Mucosa of descending colon (tissue), 3 donors: ENCODE results near the gene HDAC9. TPM values are rescaled to one million over a fixed set of nuclear protein-coding genes. Genes with fewer than 3 reads are reported as not detected.

Experiments used
- ATAC-seq: fragments of 200-7000 bp; cut with Tn5 transposase; one replicate; pipeline ENCODE4 v1.9.1; 2020; ENCODE audit warnings: mild to moderate bottlenecking, moderate library complexity
- DNase-seq, 3 donors: peaks; one replicate each; pipeline ENCODE4 v3.0.0-alpha.2; 2020
- H3K36me3 ChIP-seq: fragments of 200-600 bp; one replicate; pipeline ENCODE4 v1.8.0; 2021; ENCODE audit warnings: low read depth, mild to moderate bottlenecking
- H3K4me1 ChIP-seq: fragments of 200-600 bp; one replicate; pipeline ENCODE4 v1.8.0; 2021; ENCODE audit warnings: low read depth, mild to moderate bottlenecking
- H3K4me3 ChIP-seq: fragments of 200-600 bp; one replicate; pipeline ENCODE4 v1.8.0; 2021; ENCODE audit warnings: mild to moderate bottlenecking
- H3K9me3 ChIP-seq: fragments of 200-600 bp; one replicate; pipeline ENCODE4 v1.8.0; 2021; ENCODE audit warnings: mild to moderate bottlenecking
- CTCF ChIP-seq: fragments of 200-600 bp; IDR thresholded peaks from one replicate; pipeline ENCODE4 v1.8.0; 2022; ENCODE audit warnings: antibody characterized with exemption, mild to moderate bottlenecking
- intact Hi-C, 2 donors: fragments of 100-400 bp; cut with DNase I in 1 of 2; cut with micrococcal nuclease in 1 of 2; formaldehyde crosslinking; loops; one replicate each; pipeline versions ENCODE4 v1.11.0 to v1.11.1; 2022; cut with DNase I, micrococcal nuclease
- total RNA-seq, 3 donors: library from RNA; stranded (reverse); fragmentation: NEBNext Ultra II Directional in 2 of 3; extraction: Animal tissue kit (Norgen Biotek cat#: 25700) in 2 of 3; gene quantifications; one replicate each; pipeline versions ENCODE4 v1.2.1 to v1.2.4, GENCODE V29; 2021 to 2023
- donor health status: DM: no; HTN: no; CAD: no; lungs with moderate emphysema.
- donor health status: DM: no; HTN: no; CAD: no.
- donor health status: DM: no; HTN: yes; CAD: no.

The HDAC9 gene
- total RNA-seq, 3 donors from 2014 or later, result 16.0 to 20.4 (median 17.5) TPM

- no peak for ATAC-seq
- no peaks in the 10 kb centered on the region for H3K36me3 ChIP-seq
- DNase-seq, result no peak
- H3K9me3 ChIP-seq, result no peaks in the 10 kb centered on the region
- TF ChIP-seq CTCF, result no peak
- intact Hi-C loops, result no loop called here
- H3K4me1 ChIP-seq, result no peaks in the 10 kb centered on the region
- H3K4me3 ChIP-seq, result no peak overlapping the region
Observed at GRCh38 chr7:18993933-18994668, 498.6 kb downstream of the HDAC9 start.

GRCh38 chr7:18995270-18995671 lies 499.7 kb downstream of the HDAC9 start:
- no peak overlapping the region for H3K4me3 ChIP-seq
- no peaks in the 10 kb centered on the region for H3K36me3 ChIP-seq
- no peaks in the 10 kb centered on the region for H3K4me1 ChIP-seq
- intact Hi-C loops, result no loop called here
- ATAC-seq (no peak), DNase-seq (no peak)
- no peaks in the 10 kb centered on the region for H3K9me3 ChIP-seq
- TF ChIP-seq CTCF, result no peak

- no peak for TF ChIP-seq CTCF
Observed at GRCh38 chr7:18995811-18996426, 500.4 kb downstream of the HDAC9 start.

GRCh38 chr7:18996583-18996982 lies 501.0 kb downstream of the HDAC9 start:
- intact Hi-C loops, result no loop called here
- ATAC-seq, result no peak
- TF ChIP-seq CTCF, result no peak

More at GRCh38 chr7:18995811-18996426, 500.4 kb downstream of the HDAC9 start:
- DNase-seq, result no peak
- Histone ChIP-seq H3K9me3 (no peaks in the 10 kb centered on the region), H3K4me3 (no peak overlapping the region), H3K4me1 (no peaks in the 10 kb centered on the region), H3K36me3 (no peaks in the 10 kb centered on the region)
- ATAC-seq, result no peak
- intact Hi-C loops, result no loop called here

GRCh38 chr7:18997477-18998150 lies 502.1 kb downstream of the HDAC9 start:
- no peak for TF ChIP-seq CTCF
- intact Hi-C loops, result no loop called here

More at GRCh38 chr7:18996583-18996982, 501.0 kb downstream of the HDAC9 start:
- Histone ChIP-seq H3K4me3 (no peak overlapping the region), H3K36me3 (no peaks in the 10 kb centered on the region), H3K4me1 (no peaks in the 10 kb centered on the region), H3K9me3 (no peaks in the 10 kb centered on the region)
- no peak for DNase-seq

More at GRCh38 chr7:18997477-18998150, 502.1 kb downstream of the HDAC9 start:
- ATAC-seq (no peak), DNase-seq (no peak)
- Histone ChIP-seq H3K36me3 (no peaks in the 10 kb centered on the region), H3K9me3 (no peaks in the 10 kb centered on the region), H3K4me3 (no peak overlapping the region), H3K4me1 (no peaks in the 10 kb centered on the region)
